Measurements from ENCODE around the gene ZNF440. TPM values are rescaled to one million over a fixed set of nuclear protein-coding genes. Genes with fewer than 3 reads are reported as not detected.
A peak's percentile ranks its signal among the peaks of the same experiment; 100 is the strongest.
"Not testable (repeated sequence)": the region's sequence is repeated elsewhere in the genome, so short reads cannot be mapped to it uniquely, and the experiment has no call there.

The ZNF440 gene
- total and polyA plus RNA-seq, 10 donors = 2.6 to 19.0 (median 14.7) TPM

DNA sequence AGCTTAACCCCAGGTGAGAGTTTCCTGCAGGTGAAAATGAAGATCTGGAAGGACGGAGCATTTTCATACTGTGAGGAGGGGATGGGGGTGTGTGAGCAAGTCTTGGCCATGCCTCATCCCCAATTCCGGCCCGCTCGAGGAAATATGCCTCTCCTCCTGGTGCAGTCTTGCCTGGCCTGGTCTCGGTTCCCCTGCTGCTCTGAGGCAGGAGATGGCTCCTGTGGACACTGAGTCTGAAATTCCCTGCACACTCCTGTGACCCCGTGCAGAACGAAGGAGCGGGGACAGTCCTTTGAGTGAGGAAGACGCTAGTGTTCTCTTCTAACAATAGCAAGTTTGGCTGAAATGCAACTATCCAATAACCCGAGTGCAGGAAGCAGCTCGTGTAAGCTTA is 34.1 kb downstream of the ZNF440 start:
- WGBS, 5 donors = 34 to 40% (median 35%) methylated on average over 11 of the region's 11 CpGs
- peak overlapping the region in 7 of 8 donors; percentile 67 to 89 (median 85) for H3K27ac ChIP-seq

DNA sequence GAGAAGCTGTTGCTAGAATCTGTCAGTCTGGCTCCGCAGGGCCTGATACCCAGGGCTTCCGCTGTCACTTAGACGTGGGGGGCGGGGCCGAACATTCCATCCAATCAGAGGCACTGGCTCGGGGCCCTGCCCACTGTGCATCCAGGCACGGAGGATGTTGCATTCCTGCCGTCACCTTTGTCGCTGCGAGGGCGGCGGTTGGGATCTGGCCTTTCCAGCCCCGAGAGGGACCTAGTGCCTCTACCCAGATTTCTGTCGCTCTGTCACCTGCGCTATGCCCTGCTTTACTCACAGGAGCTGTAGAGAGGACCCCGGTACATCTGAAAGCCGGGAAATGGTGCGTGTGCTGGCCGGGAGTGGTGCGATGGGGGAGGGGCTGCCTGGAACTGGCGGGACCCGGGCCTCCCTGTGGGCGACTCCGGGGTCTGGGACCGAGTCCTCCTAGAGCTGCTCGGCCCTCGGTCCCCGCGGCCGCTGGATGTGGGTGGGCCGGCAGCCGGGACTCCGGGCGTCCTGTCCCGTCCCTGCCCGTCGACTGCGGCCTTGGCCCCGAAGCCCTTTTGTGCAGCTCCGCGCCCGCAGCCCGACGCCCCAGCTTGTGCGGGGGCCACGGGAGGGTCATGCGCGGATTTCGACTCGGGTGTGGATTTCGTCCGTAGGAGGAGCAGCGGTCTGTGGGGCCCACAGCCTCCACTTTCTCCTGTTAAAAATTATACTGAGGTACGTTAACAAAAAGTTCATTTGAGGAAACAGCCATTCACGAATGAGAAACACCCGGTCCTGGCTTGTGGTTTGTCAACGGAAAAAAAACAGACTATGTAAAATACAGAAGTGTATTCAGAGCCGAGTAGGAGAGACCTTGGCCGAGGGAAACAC is 34.8 kb downstream of the ZNF440 start, which contains the start of gene ZNF439:
TSS of gene ZNF439 (plus strand) at position 133 of the 876 bp plus-strand sequence. CDS start at position 275, 142 bp downstream.
- H3K4me3 ChIP-seq = peak within 1 kb of the TSS; percentile 60 to 91 (median 70)
- H3K4me1 ChIP-seq = peaks cover 5 to 30% (median 20%) of the 10 kb centered on the region in 6 donors

More for the DNA sequence above, 34.1 kb downstream of the ZNF440 start:
- intact Hi-C loops (cut with DNase I; ENCODE audit: low total_unique reads) = no loop called here
- peaks cover 5 to 30% (median 20%) of the 10 kb centered on the region in 6 donors for H3K4me1 ChIP-seq
- peak; percentile 73 for DNase-seq
- peak overlapping the region; percentile 60 to 91 (median 70) for H3K4me3 ChIP-seq
- H3K27me3 ChIP-seq (replicated peaks in 1 of 7) = no peaks in the 10 kb centered on the region
- peaks cover 0 to 10% (median 4%) of the 10 kb centered on the region in 8 donors for H3K9me3 ChIP-seq
- peaks cover 0 to 18% (median 0%) of the 10 kb centered on the region in 6 donors for H3K36me3 ChIP-seq
- no peak for TF ChIP-seq POLR2AphosphoS5 (IDR thresholded peaks at IDR 0.05)
- TF ChIP-seq, protein P1, sequence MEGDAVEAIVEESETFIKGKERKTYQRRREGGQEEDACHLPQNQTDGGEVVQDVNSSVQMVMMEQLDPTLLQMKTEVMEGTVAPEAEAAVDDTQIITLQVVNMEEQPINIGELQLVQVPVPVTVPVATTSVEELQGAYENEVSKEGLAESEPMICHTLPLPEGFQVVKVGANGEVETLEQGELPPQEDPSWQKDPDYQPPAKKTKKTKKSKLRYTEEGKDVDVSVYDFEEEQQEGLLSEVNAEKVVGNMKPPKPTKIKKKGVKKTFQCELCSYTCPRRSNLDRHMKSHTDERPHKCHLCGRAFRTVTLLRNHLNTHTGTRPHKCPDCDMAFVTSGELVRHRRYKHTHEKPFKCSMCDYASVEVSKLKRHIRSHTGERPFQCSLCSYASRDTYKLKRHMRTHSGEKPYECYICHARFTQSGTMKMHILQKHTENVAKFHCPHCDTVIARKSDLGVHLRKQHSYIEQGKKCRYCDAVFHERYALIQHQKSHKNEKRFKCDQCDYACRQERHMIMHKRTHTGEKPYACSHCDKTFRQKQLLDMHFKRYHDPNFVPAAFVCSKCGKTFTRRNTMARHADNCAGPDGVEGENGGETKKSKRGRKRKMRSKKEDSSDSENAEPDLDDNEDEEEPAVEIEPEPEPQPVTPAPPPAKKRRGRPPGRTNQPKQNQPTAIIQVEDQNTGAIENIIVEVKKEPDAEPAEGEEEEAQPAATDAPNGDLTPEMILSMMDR (IDR thresholded peaks at IDR 0.05 in 8 of 11, conservative IDR thresholded peaks at IDR 0.05 in 3 of 11) = no peak
- TF ChIP-seq POLR2A (IDR thresholded peaks at IDR 0.05) = no peak

DNA sequence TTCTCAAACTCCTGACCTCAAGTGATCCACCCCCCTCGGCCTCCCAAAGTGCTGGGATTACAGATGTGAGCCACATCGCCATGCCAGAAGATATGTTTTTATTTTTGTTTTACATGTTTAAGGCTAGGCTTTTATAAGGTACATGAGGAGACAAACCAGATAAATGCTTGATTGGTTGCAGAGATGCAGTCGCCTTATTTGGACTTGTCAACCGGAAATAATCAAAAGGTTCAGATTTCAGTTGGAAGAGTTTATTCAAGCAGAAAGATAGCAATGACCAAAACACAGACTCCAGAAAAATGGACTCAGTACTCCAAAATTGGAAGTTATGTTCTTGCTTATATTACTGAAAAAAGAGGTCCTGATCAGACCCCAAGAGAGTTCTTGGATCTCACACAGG is 36.2 kb downstream of the ZNF440 start:
- H3K9me3 ChIP-seq = peaks cover 0 to 30% (median 9%) of the 10 kb centered on the region in 8 donors
- peaks cover 5 to 30% (median 20%) of the 10 kb centered on the region in 6 donors for H3K4me1 ChIP-seq
- H3K27ac ChIP-seq; H3K27me3 ChIP-seq (replicated peaks in 1 of 7); intact Hi-C loops (cut with DNase I; ENCODE audit: low total_unique reads); DNase-seq; H3K4me3 ChIP-seq: not testable (repeated sequence)
- peaks cover 0 to 34% (median 3%) of the 10 kb centered on the region in 6 donors for H3K36me3 ChIP-seq
- WGBS, 5 donors = 84 to 97% (median 88%) methylated on average over 4 of the region's 4 CpGs

More for the DNA sequence above, 34.8 kb downstream of the ZNF440 start, which contains the start of gene ZNF439:
- peak; percentile 96 for DNase-seq
- intact Hi-C loops (cut with DNase I; ENCODE audit: low total_unique reads) = no loop called here
- Histone ChIP-seq H3K9me3 (peaks cover 0 to 16% (median 7%) of the 10 kb centered on the region in 8 donors), H3K27ac (peak within 1 kb of the TSS; percentile 61 to 89 (median 82)), H3K36me3 (peaks cover 0 to 24% (median 0%) of the 10 kb centered on the region in 6 donors), H3K27me3 (replicated peaks in 1 of 7) (no peaks in the 10 kb centered on the region)
- TF ChIP-seq, protein P1 (IDR thresholded peaks at IDR 0.05 in 8 of 11, conservative IDR thresholded peaks at IDR 0.05 in 3 of 11) = no peak
- TF ChIP-seq POLR2AphosphoS5 (IDR thresholded peaks at IDR 0.05) = peak; percentile 82 to 89 (median 88)
- peak in 1 of 3 donors; percentile 16 for TF ChIP-seq POLR2A (IDR thresholded peaks at IDR 0.05)
- 0 to 3% (median 1%) methylated on average over 27 to 59 of the region's 59 CpGs for WGBS, 5 donors

DNA sequence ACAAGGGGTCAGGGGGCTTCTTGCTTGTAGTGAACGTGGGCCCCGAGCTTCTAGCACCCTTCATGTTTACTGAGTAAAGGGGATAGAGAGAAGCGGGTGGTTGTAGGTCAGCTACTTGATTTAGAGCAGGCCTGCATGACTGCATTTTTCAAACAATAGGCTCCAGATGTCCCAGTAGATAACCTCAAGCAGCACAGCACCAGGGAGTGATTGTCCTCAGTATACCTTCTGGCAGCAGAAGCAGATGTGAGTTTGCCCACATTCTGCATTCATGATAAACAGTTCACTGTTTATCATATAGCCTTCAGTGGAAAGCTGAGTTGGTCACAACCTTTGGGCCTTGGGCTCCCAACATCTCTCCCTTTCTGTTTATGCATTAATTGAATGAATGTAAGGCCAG is 39.3 kb downstream of the ZNF440 start:
- peaks cover 2 to 23% (median 15%) of the 10 kb centered on the region in 6 donors for H3K4me1 ChIP-seq
- H3K9me3 ChIP-seq = peaks cover 0 to 61% (median 19%) of the 10 kb centered on the region in 8 donors
- no peak overlapping the region for H3K4me3 ChIP-seq
- 77 to 96% (median 82%) methylated on average over 3 of the region's 3 CpGs for WGBS, 5 donors
- intact Hi-C loops (cut with DNase I; ENCODE audit: low total_unique reads) = no loop called here
- H3K27me3 ChIP-seq (replicated peaks in 1 of 7) = no peaks in the 10 kb centered on the region
- H3K36me3 ChIP-seq = peaks cover 0 to 43% (median 5%) of the 10 kb centered on the region in 6 donors
- no peak overlapping the region for H3K27ac ChIP-seq
- no peak for DNase-seq
- TF ChIP-seq, protein P1 (IDR thresholded peaks at IDR 0.05 in 8 of 11, conservative IDR thresholded peaks at IDR 0.05 in 3 of 11) = no peak
- TF ChIP-seq POLR2AphosphoS5 (IDR thresholded peaks at IDR 0.05) (no peak), POLR2A (IDR thresholded peaks at IDR 0.05) (no peak)
